ENCODE results near the gene WASHC2C. TPM values are rescaled to one million over a fixed set of nuclear protein-coding genes. Genes with fewer than 3 reads are reported as not detected.
"Not testable (repeated sequence)": the region's sequence is repeated elsewhere in the genome, so short reads cannot be mapped to it uniquely, and the experiment has no call there.

Gene WASHC2C
- total and polyA plus RNA-seq, 2 donors (not counting 1 experiment from before 2014, with no cell fraction given): 57.5 to 64.1 TPM

DNA sequence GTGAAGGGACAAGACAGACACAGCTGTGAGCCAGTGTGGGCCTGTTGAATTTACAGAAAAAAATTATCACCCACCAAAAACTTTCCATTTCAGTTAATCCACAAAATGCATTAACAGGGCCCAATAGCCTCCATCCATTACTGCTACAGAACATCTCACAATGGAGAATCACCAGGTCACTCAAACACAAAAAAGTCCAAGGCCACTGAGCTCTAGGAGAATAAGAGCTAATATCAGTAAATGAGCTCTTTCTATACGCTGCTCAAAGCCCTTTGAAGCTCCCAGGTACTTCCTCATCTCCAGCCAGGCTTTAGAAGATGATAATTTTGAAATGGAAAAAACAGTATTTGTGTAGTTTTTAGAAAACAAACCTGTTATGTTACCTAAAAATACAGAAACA, 9.4 kb upstream of the WASHC2C start:
- H3K27ac ChIP-seq (ENCODE audit: insufficient read depth, low read length); DNase-seq (ENCODE audit: low read depth in 2 of 2); H3K4me3 ChIP-seq (replicated peaks in 1 of 4; ENCODE audit: control extremely low read depth in 1 of 4, insufficient read depth in 1 of 4, low read depth in 3 of 4, low read length in 4 of 4); H4K20me1 ChIP-seq (ENCODE audit: control insufficient read depth, extremely low read depth, insufficient read depth, low read length); H3K27me3 ChIP-seq (ENCODE audit: control insufficient read depth, insufficient read depth, low read length); H3K79me2 ChIP-seq (ENCODE audit: control insufficient read depth, insufficient read depth, low read length); H3K36me3 ChIP-seq (ENCODE audit: control insufficient read depth, insufficient read depth, low read length); H3K9me3 ChIP-seq (ENCODE audit: control insufficient read depth, insufficient read depth, low read depth, low read length); H3K4me2 ChIP-seq (ENCODE audit: extremely low read depth, insufficient read depth, low read length); H3K9ac ChIP-seq (ENCODE audit: insufficient read depth, low read length); H2AFZ ChIP-seq (ENCODE audit: low read length); H3K4me1 ChIP-seq (ENCODE audit: control insufficient read depth, extremely low read depth, insufficient read depth, low read length): not testable (repeated sequence)

DNA sequence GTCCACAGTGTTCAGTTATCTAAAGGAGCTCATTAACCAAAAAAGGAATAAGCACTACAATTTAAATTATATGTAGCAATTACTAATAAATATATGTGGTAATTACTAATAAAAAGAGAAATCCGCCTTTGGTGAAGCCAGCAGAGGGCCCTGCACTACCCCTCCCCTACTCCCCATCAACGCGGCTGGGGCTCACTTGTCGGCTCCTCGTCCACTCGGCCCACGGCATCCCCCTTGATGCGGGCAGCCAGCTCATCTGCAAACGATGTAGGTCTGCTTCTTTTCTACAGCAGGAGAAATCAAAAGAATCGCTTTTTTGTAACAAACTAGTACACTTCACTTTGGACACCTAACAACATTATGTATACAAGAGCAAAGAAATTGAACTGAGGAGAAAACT, 5.6 kb upstream of the WASHC2C start:
- H2AFZ ChIP-seq (ENCODE audit: low read length); H3K4me1 ChIP-seq (ENCODE audit: control insufficient read depth, extremely low read depth, insufficient read depth, low read length); H3K9ac ChIP-seq (ENCODE audit: insufficient read depth, low read length); H3K4me3 ChIP-seq (replicated peaks in 1 of 4; ENCODE audit: control extremely low read depth in 1 of 4, insufficient read depth in 1 of 4, low read depth in 3 of 4, low read length in 4 of 4); H3K36me3 ChIP-seq (ENCODE audit: control insufficient read depth, insufficient read depth, low read length); H3K27me3 ChIP-seq (ENCODE audit: control insufficient read depth, insufficient read depth, low read length); H3K4me2 ChIP-seq (ENCODE audit: extremely low read depth, insufficient read depth, low read length); H3K27ac ChIP-seq (ENCODE audit: insufficient read depth, low read length); DNase-seq (ENCODE audit: low read depth in 2 of 2); H3K9me3 ChIP-seq (ENCODE audit: control insufficient read depth, insufficient read depth, low read depth, low read length); H4K20me1 ChIP-seq (ENCODE audit: control insufficient read depth, extremely low read depth, insufficient read depth, low read length); H3K79me2 ChIP-seq (ENCODE audit: control insufficient read depth, insufficient read depth, low read length): not testable (repeated sequence)

DNA sequence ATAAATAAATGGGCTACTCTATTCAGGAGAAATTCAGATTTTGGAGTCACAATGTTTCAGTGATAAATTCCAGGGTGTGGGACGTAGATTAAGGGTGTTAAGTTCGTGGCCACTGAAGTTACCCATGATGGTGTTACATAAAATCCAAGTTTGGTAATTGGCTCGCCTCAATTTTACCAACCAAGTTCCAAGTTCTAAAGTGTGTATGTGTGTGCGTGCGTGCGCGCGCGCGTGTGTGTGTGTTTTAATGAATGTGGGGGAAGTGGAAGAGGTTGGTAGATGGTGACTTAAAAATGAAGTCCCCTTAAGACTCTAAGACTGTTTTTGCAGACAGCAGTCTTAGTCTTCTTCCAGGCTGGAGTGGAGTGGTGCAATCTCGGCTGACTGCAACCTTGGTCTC, 3.2 kb upstream of the WASHC2C start:
- H3K4me3 ChIP-seq (replicated peaks in 1 of 4; ENCODE audit: control extremely low read depth in 1 of 4, insufficient read depth in 1 of 4, low read depth in 3 of 4, low read length in 4 of 4); H3K4me1 ChIP-seq (ENCODE audit: control insufficient read depth, extremely low read depth, insufficient read depth, low read length); H4K20me1 ChIP-seq (ENCODE audit: control insufficient read depth, extremely low read depth, insufficient read depth, low read length): not testable (repeated sequence)

DNA sequence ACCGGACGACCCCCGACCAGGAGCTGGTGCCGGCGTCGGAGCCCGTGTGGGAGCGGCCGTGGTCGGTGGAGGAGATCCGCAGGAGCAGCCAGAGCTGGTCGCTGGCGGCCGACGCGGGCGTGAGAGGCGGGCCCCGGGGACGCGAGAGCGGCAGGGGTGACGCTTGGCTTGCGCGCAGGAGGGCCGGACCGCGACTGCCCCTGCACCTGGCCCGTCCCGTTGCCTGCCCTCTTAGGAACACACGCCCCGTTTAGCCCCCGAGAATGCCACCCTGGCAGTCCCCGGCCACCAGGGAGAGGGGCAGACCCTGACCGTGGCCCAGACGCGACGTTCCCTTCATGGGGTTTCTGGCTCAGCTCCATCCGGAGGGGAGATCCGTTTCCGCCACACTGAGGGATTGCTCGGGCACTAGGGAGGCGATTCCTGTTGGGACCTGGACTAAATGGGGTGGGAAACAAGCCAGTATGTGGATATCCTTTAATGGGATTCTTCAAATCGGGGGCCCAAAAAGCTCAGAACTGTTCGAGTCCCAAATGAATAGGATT, 427 bp downstream of the WASHC2C start:
- H3K9me3 ChIP-seq (ENCODE audit: control insufficient read depth, insufficient read depth, low read depth, low read length); H3K79me2 ChIP-seq (ENCODE audit: control insufficient read depth, insufficient read depth, low read length); H3K4me1 ChIP-seq (ENCODE audit: control insufficient read depth, extremely low read depth, insufficient read depth, low read length); H4K20me1 ChIP-seq (ENCODE audit: control insufficient read depth, extremely low read depth, insufficient read depth, low read length); H3K36me3 ChIP-seq (ENCODE audit: control insufficient read depth, insufficient read depth, low read length); DNase-seq (ENCODE audit: low read depth in 2 of 2); H3K27me3 ChIP-seq (ENCODE audit: control insufficient read depth, insufficient read depth, low read length): not testable (repeated sequence)
- Histone ChIP-seq H3K9ac (ENCODE audit: insufficient read depth, low read length) (peak overlapping the region; percentile 86), H3K27ac (ENCODE audit: insufficient read depth, low read length) (peak overlapping the region; percentile 65), H2AFZ (ENCODE audit: low read length) (peak overlapping the region; percentile 75), H3K4me3 (replicated peaks in 1 of 4; ENCODE audit: control extremely low read depth in 1 of 4, insufficient read depth in 1 of 4, low read depth in 3 of 4, low read length in 4 of 4) (peak overlapping the region; percentile 60 to 75 (median 66)), H3K4me2 (ENCODE audit: extremely low read depth, insufficient read depth, low read length) (peak overlapping the region; percentile 25)

More for the DNA sequence above, 3.2 kb upstream of the WASHC2C start:
- H3K4me2 ChIP-seq (ENCODE audit: extremely low read depth, insufficient read depth, low read length); H3K79me2 ChIP-seq (ENCODE audit: control insufficient read depth, insufficient read depth, low read length); H3K27me3 ChIP-seq (ENCODE audit: control insufficient read depth, insufficient read depth, low read length); DNase-seq (ENCODE audit: low read depth in 2 of 2); H3K36me3 ChIP-seq (ENCODE audit: control insufficient read depth, insufficient read depth, low read length); H2AFZ ChIP-seq (ENCODE audit: low read length); H3K27ac ChIP-seq (ENCODE audit: insufficient read depth, low read length); H3K9me3 ChIP-seq (ENCODE audit: control insufficient read depth, insufficient read depth, low read depth, low read length); H3K9ac ChIP-seq (ENCODE audit: insufficient read depth, low read length): not testable (repeated sequence)

DNA sequence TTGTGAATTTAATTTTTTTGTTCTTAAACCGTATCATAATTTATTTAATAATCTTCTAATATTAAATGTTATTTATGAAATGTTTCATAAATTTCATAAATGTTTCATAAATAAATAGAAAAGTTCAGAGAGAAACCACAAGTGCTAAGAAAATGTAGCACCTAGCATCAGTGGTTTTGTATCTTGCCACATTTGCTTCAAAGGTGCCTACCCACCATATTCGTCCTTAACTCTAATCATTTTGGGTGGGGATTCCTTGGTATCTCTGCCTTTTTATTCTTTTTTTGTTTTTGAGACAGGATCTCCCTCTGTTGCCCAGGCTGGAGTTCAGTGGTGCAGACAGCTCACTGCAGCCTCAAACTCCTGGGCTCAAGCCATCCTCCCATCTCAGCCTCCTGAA, 7.4 kb downstream of the WASHC2C start:
- not testable (repeated sequence) for H3K4me3 ChIP-seq (replicated peaks in 1 of 4; ENCODE audit: control extremely low read depth in 1 of 4, insufficient read depth in 1 of 4, low read depth in 3 of 4, low read length in 4 of 4); H3K9ac ChIP-seq (ENCODE audit: insufficient read depth, low read length); H2AFZ ChIP-seq (ENCODE audit: low read length); H3K36me3 ChIP-seq (ENCODE audit: control insufficient read depth, insufficient read depth, low read length); DNase-seq (ENCODE audit: low read depth in 2 of 2); H3K4me2 ChIP-seq (ENCODE audit: extremely low read depth, insufficient read depth, low read length); H3K27me3 ChIP-seq (ENCODE audit: control insufficient read depth, insufficient read depth, low read length); H3K27ac ChIP-seq (ENCODE audit: insufficient read depth, low read length); H3K9me3 ChIP-seq (ENCODE audit: control insufficient read depth, insufficient read depth, low read depth, low read length); H3K79me2 ChIP-seq (ENCODE audit: control insufficient read depth, insufficient read depth, low read length); H3K4me1 ChIP-seq (ENCODE audit: control insufficient read depth, extremely low read depth, insufficient read depth, low read length); H4K20me1 ChIP-seq (ENCODE audit: control insufficient read depth, extremely low read depth, insufficient read depth, low read length)
